HepG2 (cell line): ENCODE data around the gene BBS9. TPM values are rescaled to one million over a fixed set of nuclear protein-coding genes. Genes with fewer than 3 reads are reported as not detected.

Experiments used
- ATAC-seq: fragments of 200-7000 bp; cut with Tn5 transposase; 3 replicates; pipeline ENCODE4 v1.9.1; 2020; ENCODE audit warnings: mild to moderate bottlenecking, moderate library complexity
- BruUV-seq: library from RNA; stranded (reverse); fragments of 400-500 nt; replicated peaks from 2 replicates; lab custom pipeline; 2021; lab: Mats Ljungman, UMichigan
- CTCF ChIA-PET: fragments of 300-600 bp; formaldehyde crosslinking; extraction: SDS; loops from one replicate; lab custom pipeline; 2021; ENCODE audit warnings: low total read pairs, inconsistent platforms, low intra/inter-chr PET ratio; lab: Yijun Ruan, JAX
- POLR2A ChIA-PET: fragments of 350-600 bp; sonication (Branson Sonifier 250); formaldehyde crosslinking; loops from one replicate; lab custom pipeline; 2020; ENCODE audit warnings: antibody characterized with exemption, inconsistent platforms; lab: Yijun Ruan, JAX
- DNase-seq: peaks from one replicate; pipeline ENCODE4 v3.0.0-alpha.2; 2015; ENCODE audit warnings: low spot score
- FAIRE-seq: peaks from 3 replicates; lab custom pipeline; 2011; peaks lifted over from hg19 to GRCh38; lab: Jason Lieb, UNC
- H2AFZ ChIP-seq: one replicate; pipeline ENCODE4 v1.6.1; 2011; ENCODE audit warnings: low read length, inconsistent platforms
- H3K27ac ChIP-seq: fragments of 300-600 bp; 3 replicates; pipeline ENCODE4 v1.8.0; 2011; ENCODE audit warnings: mixed run types, mild to moderate bottlenecking, mixed read lengths, low read length, inconsistent platforms; ENCODE audit not compliant: insufficient read depth; ENCODE audit errors: extremely low read length
- H3K27me3 ChIP-seq, 2 experiments: fragments of 200-600 bp in 1 of 2; 2 replicates in 1 of 2; 3 replicates in 1 of 2; pipeline versions ENCODE4 v1.6.0 to v1.8.0; 2011; ENCODE audit warnings: low read length in 2 of 2, mild to moderate bottlenecking in 2 of 2, moderate library complexity in 2 of 2, inconsistent platforms in 1 of 2; ENCODE audit not compliant: insufficient read depth in 2 of 2, control insufficient read depth in 1 of 2
- H3K36me3 ChIP-seq, 2 experiments: fragments of 200-600 bp in 1 of 2; replicated peaks in 1 of 2; 2 replicates in 1 of 2; 3 replicates in 1 of 2; pipeline versions ENCODE4 v1.5.1 to v1.8.0; 2011; ENCODE audit warnings: low read length in 2 of 2, inconsistent platforms in 1 of 2; ENCODE audit not compliant: insufficient read depth in 2 of 2, control insufficient read depth in 1 of 2
- H3K4me1 ChIP-seq: 2 replicates; pipeline ENCODE4 v1.5.1; 2012; ENCODE audit warnings: low read length, inconsistent platforms; ENCODE audit not compliant: insufficient read depth
- H3K4me2 ChIP-seq: 2 replicates; pipeline ENCODE4 v1.6.0; 2011; ENCODE audit warnings: low read depth, low read length, inconsistent platforms
- H3K4me3 ChIP-seq, 3 experiments: fragments of 200-600 bp in 1 of 3; sonication (generic), shearing (Covaris generic) in 1 of 3; replicated peaks in 1 of 3; 2 replicates each; pipeline ENCODE4 v1.5.1; 2011 to 2016; ENCODE audit warnings: low read length in 3 of 3, inconsistent platforms in 2 of 3, low read depth in 2 of 3, mild to moderate bottlenecking in 2 of 3, control low read depth in 1 of 3, mixed read lengths in 1 of 3; ENCODE audit not compliant: insufficient read depth in 1 of 3
- H3K79me2 ChIP-seq: one replicate; pipeline ENCODE4 v1.6.1; 2011; ENCODE audit warnings: low read length, inconsistent platforms; ENCODE audit not compliant: insufficient read depth
- H3K9ac ChIP-seq: 2 replicates; pipeline ENCODE4 v1.6.0; 2011; ENCODE audit warnings: mild to moderate bottlenecking, low read depth, low read length, inconsistent platforms; ENCODE audit not compliant: insufficient read depth
- H3K9me3 ChIP-seq: 2 replicates; pipeline ENCODE4 v1.5.1; 2012; ENCODE audit warnings: mild to moderate bottlenecking, low read length
- H4K20me1 ChIP-seq: 2 replicates; pipeline ENCODE4 v1.6.0; 2011; ENCODE audit warnings: inconsistent platforms, mild to moderate bottlenecking, low read length, moderate library complexity; ENCODE audit not compliant: insufficient read depth
- ATF7-NPFF ChIP-seq: sonication (generic); formaldehyde crosslinking; IDR thresholded peaks from 2 replicates; pipeline ENCODE4 v1.8.1; 2023; ENCODE audit warnings: mild to moderate bottlenecking, low read depth, missing genetic modification reagents, moderate library complexity
- FOXP1 ChIP-seq, 2 experiments: fragments of 450-650 bp in 1 of 2; IDR thresholded peaks; 2 replicates each; pipeline ENCODE4 v1.6.1; 2017 to 2018; ENCODE audit warnings: antibody characterized with exemption in 1 of 2
- HDAC2 ChIP-seq: sonication (generic); formaldehyde crosslinking; IDR thresholded peaks from 2 replicates; pipeline ENCODE4 v1.4.0; 2020; ENCODE audit warnings: missing genetic modification reagents
- HNF1A ChIP-seq, 2 experiments: sonication (generic) in 1 of 2; formaldehyde crosslinking in 1 of 2; IDR thresholded peaks; 2 replicates each; pipeline versions ENCODE4 v1.4.0 to v1.6.1; 2016 to 2020; ENCODE audit warnings: borderline replicate concordance in 1 of 2, low read depth in 1 of 2, mild to moderate bottlenecking in 1 of 2, missing genetic modification reagents in 1 of 2
- HOXD1 ChIP-seq: sonication (generic); formaldehyde crosslinking; IDR thresholded peaks from 2 replicates; pipeline ENCODE4 v1.5.0; 2020; ENCODE audit warnings: missing genetic modification reagents
- MYPOP ChIP-seq: sonication (generic); formaldehyde crosslinking; IDR thresholded peaks from 2 replicates; pipeline ENCODE4 v1.8.1; 2023; ENCODE audit warnings: mild to moderate bottlenecking, moderate library complexity, missing genetic modification reagents
- PATZ1 ChIP-seq: sonication (generic); formaldehyde crosslinking; IDR thresholded peaks from 2 replicates; pipeline ENCODE4 v1.4.0; 2020; ENCODE audit warnings: missing genetic modification reagents
- TARDBP ChIP-seq: sonication (generic); formaldehyde crosslinking; IDR thresholded peaks from 2 replicates; pipeline ENCODE4 v1.8.0; 2022; ENCODE audit warnings: mild to moderate bottlenecking, missing genetic modification reagents
- ZNF230 ChIP-seq: sonication (generic); formaldehyde crosslinking; IDR thresholded peaks from 2 replicates; pipeline ENCODE4 v1.4.0; 2020; ENCODE audit warnings: mild to moderate bottlenecking, missing genetic modification reagents
- ZNF333 ChIP-seq: sonication (generic); formaldehyde crosslinking; IDR thresholded peaks from 2 replicates; pipeline ENCODE4 v1.4.0; 2020; ENCODE audit warnings: mild to moderate bottlenecking, missing genetic modification reagents, borderline replicate concordance
- ZNF564 ChIP-seq: sonication (generic); formaldehyde crosslinking; IDR thresholded peaks from 2 replicates; pipeline ENCODE4 v1.8.1; 2023; ENCODE audit warnings: mild to moderate bottlenecking, missing genetic modification reagents
- ZNF784 ChIP-seq: sonication (generic); formaldehyde crosslinking; IDR thresholded peaks from 2 replicates; pipeline ENCODE4 v1.5.1; 2020; ENCODE audit warnings: missing genetic modification reagents, mild to moderate bottlenecking, borderline replicate concordance
- WGBS: methylation state at CpG from one replicate; pipeline ENCODE4 v1.1.6; 2017; ENCODE audit warnings: low lambda C conversion rate; 5-methylcytosine and 5-hydroxymethylcytosine counted together
- in situ Hi-C: cut with HindIII; loops from 2 replicates; pipeline ENCODE4 v1.10.0; 2017; ENCODE audit warnings: low pct_unique_long_range_greater_than_20kb; ENCODE audit not compliant: extremely low pct_ligation_motif_present
- intact Hi-C: fragments of 100-400 bp; cut with micrococcal nuclease; formaldehyde crosslinking; loops from one replicate; pipeline ENCODE4 v1.10.0; 2022; ENCODE audit not compliant: unreplicated experiment
- polyA plus RNA-seq, 8 experiments: library from polyadenylated mRNA; depleted of rRNA in 3 of 8; stranded (reverse) in 7 of 8; unstranded in 1 of 8; fragments of >200 nt; fragmentation: Illumina TruSeq in 4 of 8; extraction: Trizol in 4 of 8; gene quantifications; 2 replicates each; pipeline versions ENCODE4 v1.2.1 to v1.2.3, GENCODE V29; 2011 to 2016; ENCODE audit warnings: low read depth in 4 of 8, missing spikeins in 1 of 8, mixed read lengths in 1 of 8; ENCODE audit not compliant: insufficient read depth in 1 of 8
- total RNA-seq, 5 experiments: library from RNA; depleted of rRNA; stranded (reverse); fragments of >200 nt; fragmentation: Illumina TruSeq; extraction: Trizol; gene quantifications; 2 replicates each; pipeline ENCODE4 v1.2.3, GENCODE V29; 2016; ENCODE audit warnings: low read depth in 1 of 5

Gene BBS9
- total and polyA plus RNA-seq, 2 of the 13 experiments (the other 11 are each of a cell fraction or from before 2014, with no cell fraction given), result 5.1 to 7.8 TPM

GRCh38 chr7:33446551-33446950 is 317.2 kb downstream of the BBS9 start:
- H3K79me2 ChIP-seq, result no peaks in the 10 kb centered on the region
- ATAC-seq, result no peak
- in situ Hi-C loops (no loop called here), intact Hi-C loops (no loop called here)
- H3K36me3 ChIP-seq, result no peaks in the 10 kb centered on the region
- H4K20me1 ChIP-seq, result no peaks in the 10 kb centered on the region
- no peak overlapping the region for H3K27ac ChIP-seq
- TF ChIP-seq TARDBP (no peak), PATZ1 (CRISPR knock-in tag) (no peak), HOXD1 (CRISPR knock-in tag) (no peak), ZNF230 (no peak), ZNF784 (no peak), ZNF564 (no peak), FOXP1 (IDR thresholded peaks at IDR 0.05) (no peak), FOXP1 (CRISPR knock-in tag; IDR thresholded peaks at IDR 0.05) (no peak), ATF7-NPFF (CRISPR knock-in tag) (no peak), MYPOP (CRISPR knock-in tag) (no peak), HDAC2 (no peak), ZNF333 (CRISPR knock-in tag) (no peak), HNF1A (IDR thresholded peaks at IDR 0.05; ENCODE audit: low read depth) (no peak), HNF1A (CRISPR knock-in tag; IDR thresholded peaks at IDR 0.05; ENCODE audit: borderline replicate concordance) (no peak)
- H3K27me3 ChIP-seq, result no peaks in the 10 kb centered on the region
- ChIA-PET CTCF (no interaction called here), POLR2A (no interaction called here)
- BruUV-seq, result no TSS peak
- H3K9ac ChIP-seq, result no peak overlapping the region
- H2AFZ ChIP-seq, result no peak overlapping the region
- H3K4me1 ChIP-seq, result no peaks in the 10 kb centered on the region
- DNase-seq, result no peak
- no peaks in the 10 kb centered on the region for H3K9me3 ChIP-seq
- 31% methylated on average over 3 of the region's 3 CpGs for WGBS
- no peak overlapping the region for H3K4me3 ChIP-seq
- no peak for FAIRE-seq
- H3K4me2 ChIP-seq, result no peak overlapping the region
